H9 (cell line): ENCODE results near the gene CADM1. TPM values are rescaled to one million over a fixed set of nuclear protein-coding genes. Genes with fewer than 3 reads are reported as not detected.

Experiments used
- DNase-seq: peaks from one replicate; pipeline ENCODE4 v3.0.0-alpha.2; 2017
- H2AFZ ChIP-seq: one replicate; pipeline ENCODE4 v1.6.1; 2013; ENCODE audit warnings: mild to moderate bottlenecking, low read length, control low read depth, moderate library complexity
- H2AK5ac ChIP-seq: 2 replicates; pipeline ENCODE4 v1.6.1; 2013; ENCODE audit warnings: low read length, control low read depth, mixed read lengths; ENCODE audit not compliant: insufficient read length
- H2BK120ac ChIP-seq: one replicate; pipeline ENCODE4 v1.6.1; 2013; ENCODE audit warnings: low read depth, mild to moderate bottlenecking, low read length, control low read depth, inconsistent platforms; ENCODE audit not compliant: poor library complexity, severe bottlenecking
- H2BK12ac ChIP-seq: 2 replicates; pipeline ENCODE4 v1.6.1; 2013; ENCODE audit warnings: low read length, control low read depth, mixed read lengths, low read depth; ENCODE audit not compliant: insufficient read length
- H2BK15ac ChIP-seq: 2 replicates; pipeline ENCODE4 v1.6.1; 2013; ENCODE audit warnings: low read depth, low read length, control low read depth
- H2BK20ac ChIP-seq: one replicate; pipeline ENCODE4 v1.6.1; 2013; ENCODE audit warnings: low read depth, mild to moderate bottlenecking, low read length, control low read depth, inconsistent platforms; ENCODE audit not compliant: poor library complexity, severe bottlenecking
- H2BK5ac ChIP-seq: 2 replicates; pipeline ENCODE4 v1.6.1; 2013; ENCODE audit warnings: low read length, control low read depth, mixed read lengths; ENCODE audit not compliant: insufficient read length
- H3K14ac ChIP-seq: 2 replicates; pipeline ENCODE4 v1.6.1; 2013; ENCODE audit warnings: low read length, control low read depth; ENCODE audit not compliant: insufficient read depth
- H3K18ac ChIP-seq: 2 replicates; pipeline ENCODE4 v1.6.1; 2013; ENCODE audit warnings: low read depth, mild to moderate bottlenecking, mixed read lengths, low read length, control low read depth; ENCODE audit not compliant: insufficient read length
- H3K23ac ChIP-seq: 2 replicates; pipeline ENCODE4 v1.6.1; 2013; ENCODE audit warnings: low read length, control low read depth, mixed read lengths, low read depth; ENCODE audit not compliant: insufficient read length
- H3K23me2 ChIP-seq: 2 replicates; pipeline ENCODE4 v1.6.1; 2013; ENCODE audit warnings: low read depth, mild to moderate bottlenecking, mixed read lengths, low read length, control low read depth; ENCODE audit not compliant: insufficient read length, poor library complexity, severe bottlenecking
- H3K27ac ChIP-seq: 2 replicates; pipeline ENCODE4 v1.5.1; 2013; ENCODE audit warnings: low read length, control low read depth, mixed read lengths, low read depth; ENCODE audit not compliant: insufficient read length
- H3K27me3 ChIP-seq: 2 replicates; pipeline ENCODE4 v1.6.1; 2013; ENCODE audit warnings: low read length, control low read depth, inconsistent platforms; ENCODE audit not compliant: insufficient read depth
- H3K4ac ChIP-seq: 2 replicates; pipeline ENCODE4 v1.6.1; 2013; ENCODE audit warnings: low read depth, mild to moderate bottlenecking, control low read depth, inconsistent platforms, low read length, moderate library complexity
- H3K4me1 ChIP-seq: 2 replicates; pipeline ENCODE4 v1.6.1; 2013; ENCODE audit warnings: low read length, control low read depth, inconsistent platforms; ENCODE audit not compliant: insufficient read depth
- H3K4me2 ChIP-seq: 2 replicates; pipeline ENCODE4 v1.6.1; 2013; ENCODE audit warnings: low read length, control low read depth, mixed read lengths; ENCODE audit not compliant: insufficient read length, insufficient read depth
- H3K56ac ChIP-seq: 2 replicates; pipeline ENCODE4 v1.6.1; 2013; ENCODE audit warnings: low read depth, mild to moderate bottlenecking, mixed read lengths, low read length, control low read depth; ENCODE audit not compliant: insufficient read length
- H3K79me1 ChIP-seq: 2 replicates; pipeline ENCODE4 v1.6.1; 2013; ENCODE audit warnings: low read depth, mild to moderate bottlenecking, moderate library complexity, low read length, control low read depth, inconsistent platforms; ENCODE audit not compliant: insufficient read depth, poor library complexity, severe bottlenecking
- H3K79me2 ChIP-seq: 2 replicates; pipeline ENCODE4 v1.6.1; 2013; ENCODE audit warnings: low read length, control low read depth, inconsistent platforms; ENCODE audit not compliant: insufficient read depth
- H3K9ac ChIP-seq: 2 replicates; pipeline ENCODE4 v1.6.1; 2013; ENCODE audit warnings: low read length, control low read depth, mixed read lengths; ENCODE audit not compliant: insufficient read length; ENCODE audit errors: extremely low read depth
- H3K9me3 ChIP-seq: one replicate; pipeline ENCODE4 v1.6.1; 2013; ENCODE audit warnings: low read depth, low read length, inconsistent platforms; ENCODE audit not compliant: control insufficient read depth
- H3T11ph ChIP-seq: one replicate; pipeline ENCODE4 v1.6.1; 2013; ENCODE audit warnings: mild to moderate bottlenecking, low read length, control low read depth, inconsistent platforms
- H4K20me1 ChIP-seq: one replicate; pipeline ENCODE4 v1.6.1; 2013; ENCODE audit not compliant: control insufficient read depth, insufficient read length, insufficient read depth
- H4K5ac ChIP-seq: 2 replicates; pipeline ENCODE4 v1.6.1; 2013; ENCODE audit warnings: low read depth, mild to moderate bottlenecking, mixed read lengths, low read length, control low read depth; ENCODE audit not compliant: insufficient read length
- H4K8ac ChIP-seq: replicated peaks from 2 replicates; pipeline ENCODE4 v1.6.1; 2013; ENCODE audit warnings: low read length, control low read depth, mixed read lengths, low read depth; ENCODE audit not compliant: insufficient read length
- H4K91ac ChIP-seq: 2 replicates; pipeline ENCODE4 v1.6.1; 2013; ENCODE audit warnings: low read depth, mild to moderate bottlenecking, moderate library complexity, mixed read lengths, low read length, control low read depth; ENCODE audit not compliant: insufficient read length
- H3K27ac Mint-ChIP-seq, 3 experiments: 2 replicates in 2 of 3; 3 replicates in 1 of 3; pipeline ENCODE4 v1.8.0; 2020 to 2021; ENCODE audit warnings: mixed read lengths in 3 of 3, mild to moderate bottlenecking in 1 of 3, moderate library complexity in 1 of 3
- H3K27me3 Mint-ChIP-seq: 2 replicates; pipeline ENCODE4 v1.8.0; 2021; ENCODE audit warnings: low read depth, mild to moderate bottlenecking, moderate library complexity, mixed read lengths
- H3K36me3 Mint-ChIP-seq, 3 experiments: 2 replicates in 2 of 3; 3 replicates in 1 of 3; pipeline ENCODE4 v1.8.0; 2020 to 2021; ENCODE audit warnings: low read depth in 3 of 3, mixed read lengths in 3 of 3; ENCODE audit not compliant: insufficient read depth in 1 of 3
- H3K4me1 Mint-ChIP-seq, 2 experiments: 2 replicates each; pipeline ENCODE4 v1.8.0; 2020; ENCODE audit warnings: mixed read lengths in 2 of 2
- H3K4me3 Mint-ChIP-seq, 2 experiments: 2 replicates in 1 of 2; 3 replicates in 1 of 2; pipeline ENCODE4 v1.8.0; 2020 to 2021; ENCODE audit warnings: mild to moderate bottlenecking in 2 of 2, mixed read lengths in 2 of 2, moderate library complexity in 1 of 2
- H3K9me3 Mint-ChIP-seq, 2 experiments: 2 replicates in 1 of 2; 3 replicates in 1 of 2; pipeline ENCODE4 v1.8.0; 2020; ENCODE audit warnings: mild to moderate bottlenecking in 2 of 2, mixed read lengths in 2 of 2, moderate library complexity in 1 of 2
- CTCF ChIP-seq: fragments of 200-600 bp; sonication (generic); conservative IDR thresholded peaks from 3 replicates; pipeline ENCODE4 v1.8.0; 2021; ENCODE audit warnings: antibody characterized with exemption, mild to moderate bottlenecking
- WGBS: extraction: QIAGEN DNeasy Blood & Tissue Kit; methylation state at CpG from one replicate; pipeline ENCODE4 v1.1.7; 2013; ENCODE audit warnings: missing lambda C conversion rate, low lambda C conversion rate, mixed read lengths; ENCODE audit not compliant: insufficient read length; ENCODE audit errors: extremely low coverage; 5-methylcytosine and 5-hydroxymethylcytosine counted together
- total RNA-seq: library from RNA; stranded (reverse); gene quantifications from 2 replicates; pipeline ENCODE4 v1.2.1, GENCODE V29; 2021

Gene CADM1
- total RNA-seq, 1 experiment from 2014 or later = 11.9 TPM

GRCh38 chr11:115219376-115219775 is 284.8 kb downstream of the CADM1 start:
- Histone ChIP-seq H4K91ac (no peak overlapping the region), H4K5ac (no peak overlapping the region), H3K27ac (no peak overlapping the region), H2BK5ac (no peak overlapping the region), H2AK5ac (no peak overlapping the region), H3K4me2 (no peak overlapping the region), H4K8ac (no peak overlapping the region), H2BK12ac (no peak overlapping the region), H3K9ac (no peak overlapping the region), H2BK15ac (no peak overlapping the region), H3K79me2 (no peaks in the 10 kb centered on the region), H2BK20ac (no peak overlapping the region), H3K27me3 (no peaks in the 10 kb centered on the region), H3K14ac (no peak overlapping the region), H3T11ph (no peak overlapping the region), H3K23ac (no peak overlapping the region), H3K9me3 (no peaks in the 10 kb centered on the region), H3K18ac (no peak overlapping the region), H3K79me1 (no peaks in the 10 kb centered on the region), H4K20me1 (no peaks in the 10 kb centered on the region), H3K23me2 (no peaks in the 10 kb centered on the region), H2BK120ac (no peak overlapping the region), H2AFZ (no peak overlapping the region), H3K4me1 (peaks cover 7% of the 10 kb centered on the region; the same call in 1 of the 2 replicates), H3K56ac (no peak overlapping the region), H3K4ac (no peak overlapping the region)
- Mint-ChIP-seq H3K4me1 (peaks cover 25 to 33% of the 10 kb centered on the region in 2 experiments), H3K36me3 (peaks cover 0 to 4% (median 0%) of the 10 kb centered on the region in 3 experiments; a peak in 1 of 7 replicates), H3K4me3 (no peak overlapping the region), H3K27me3 (no peaks in the 10 kb centered on the region), H3K9me3 (no peaks in the 10 kb centered on the region), H3K27ac (peak overlapping the region in 1 of 3 experiments; percentile 3; a peak in 2 of 7 replicates)
- no CpG with 5 or more reads among the region's 3 CpGs for WGBS
- no peak for TF ChIP-seq CTCF
- no peak for DNase-seq
